GM21786 (cell line): Measurements from ENCODE around the gene APOL6.

ENCODE experiments used
- ATAC-seq: cut with Tn5 transposase; IDR thresholded peaks from one replicate; pipeline ENCODE4 v1.9.1; 2021; ENCODE audit not compliant: unreplicated experiment

The APOL6 gene

DNA sequence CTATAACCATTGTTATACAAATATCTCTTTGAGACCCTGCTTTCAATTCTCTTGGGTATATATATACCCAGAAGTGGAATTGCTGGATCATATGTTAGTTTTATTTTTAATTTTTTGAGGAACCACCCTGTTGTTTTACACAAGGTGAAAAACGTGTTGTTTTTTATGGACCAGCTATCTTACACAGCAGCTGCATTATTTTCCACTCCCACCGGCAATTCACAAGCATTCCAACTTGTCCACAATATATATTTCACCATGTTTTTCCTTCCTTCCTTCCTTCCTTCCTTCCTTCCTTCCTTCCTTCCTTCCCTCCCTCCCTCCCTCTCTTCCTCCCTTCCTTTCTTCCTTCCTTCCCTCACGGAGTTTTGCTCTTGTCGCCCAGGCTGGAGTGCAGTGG, 63.1 kb downstream of the APOL6 start:
- no peak for ATAC-seq

DNA sequence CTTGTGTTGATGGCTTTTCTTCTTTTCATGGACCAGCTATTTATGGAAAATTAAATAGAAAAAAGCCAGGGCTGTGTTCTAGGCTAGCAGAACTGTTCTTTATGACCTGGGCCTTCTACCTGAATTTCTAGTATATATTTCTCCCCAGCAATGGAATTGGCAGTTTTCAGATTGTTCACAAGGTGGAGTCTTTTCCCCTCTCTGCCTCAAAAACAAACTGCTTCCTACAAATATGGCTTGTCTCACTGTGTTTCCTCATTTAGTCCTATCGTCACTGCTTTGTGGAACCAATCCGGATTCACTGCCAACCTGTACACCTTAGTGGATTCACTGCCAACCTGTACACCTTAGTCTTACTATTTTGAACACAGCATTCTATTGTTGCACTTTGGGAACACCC, 64.4 kb downstream of the APOL6 start:
- no peak for ATAC-seq

DNA sequence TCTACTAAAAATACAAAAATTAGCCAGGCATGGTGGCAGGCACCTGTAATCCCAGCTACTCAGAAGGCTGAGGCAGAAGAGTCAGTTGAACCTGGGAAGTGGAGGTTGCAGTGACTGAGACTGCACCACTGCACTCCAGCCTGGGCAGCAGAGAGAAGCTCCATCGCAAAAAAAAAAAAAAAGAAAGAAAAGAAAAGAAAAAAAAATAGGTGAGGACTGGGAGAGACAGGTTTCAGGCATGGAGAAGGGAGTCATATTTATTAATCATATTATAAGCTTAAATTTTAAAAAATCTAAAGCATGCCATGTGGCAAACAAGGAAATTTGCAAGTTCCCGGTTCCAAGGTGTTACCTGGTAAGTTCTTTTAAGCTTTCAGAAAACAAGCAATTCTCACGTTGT, 69.3 kb downstream of the APOL6 start, which contains the start of gene APOL5:
Gene APOL5, plus strand, starts transcription at position 301 of the 400 bp plus-strand sequence. Its CDS starts 0 bp downstream, at position 301.
- ATAC-seq = no peak
